Measurements from ENCODE around the gene HES1. TPM values are rescaled to one million over a fixed set of nuclear protein-coding genes. Genes with fewer than 3 reads are reported as not detected.

HES1 gene
- total and polyA plus RNA-seq, 2 experiments from 2014 or later = 42.7 to 60.8 TPM

- Histone ChIP-seq H3K79me2 (replicated peaks; ENCODE audit: insufficient read depth) (no peaks in the 10 kb centered on the region), H3K4me1 (ENCODE audit: insufficient read depth) (peaks cover 14% of the 10 kb centered on the region), H3F3A (replicated peaks; ENCODE audit: low read depth) (no peaks in the 10 kb centered on the region), H3K27me3 (ENCODE audit: insufficient read depth) (peaks cover 5% of the 10 kb centered on the region), H3K36me3 (ENCODE audit: insufficient read depth) (no peaks in the 10 kb centered on the region), H3K4me2 (no peak overlapping the region), H3K4me3 (no peak overlapping the region), H3K27ac (ENCODE audit: low read depth) (no peak overlapping the region), H2AFZ (no peak overlapping the region), H3K9me2 (ENCODE audit: insufficient read depth) (no peaks in the 10 kb centered on the region; the same call in 1 of the 2 replicates), H4K20me1 (replicated peaks; ENCODE audit: insufficient read depth) (no peaks in the 10 kb centered on the region)
- TF ChIP-seq CREB1 (CRISPR knock-in tag; IDR thresholded peaks at IDR 0.05; ENCODE audit: low read depth) = no peak
- TF ChIP-seq ZNF114 (CRISPR knock-in tag; IDR thresholded peaks at IDR 0.05) = no peak
- TF ChIP-seq JUNB (IDR thresholded peaks at IDR 0.05; ENCODE audit: unreplicated experiment) = no peak
- TF ChIP-seq NANOG (IDR thresholded peaks at IDR 0.05; ENCODE audit: borderline replicate concordance) = no peak
- no peak for TF ChIP-seq STAT1 (IDR thresholded peaks at IDR 0.05; ENCODE audit: unreplicated experiment)
- TF ChIP-seq POLR2AphosphoS5 (IDR thresholded peaks at IDR 0.05; ENCODE audit: low read depth) = no peak
- TF ChIP-seq ZNF331 (CRISPR knock-in tag; IDR thresholded peaks at IDR 0.05; ENCODE audit: low read depth) = no peak
- no peak for TF ChIP-seq ZNF462 (CRISPR knock-in tag; IDR thresholded peaks at IDR 0.05)
- no peak for TF ChIP-seq CTCF (conservative IDR thresholded peaks at IDR 0.05; ENCODE audit: low read depth in 2 of 2)
- no peak for TF ChIP-seq EZH2 (IDR thresholded peaks at IDR 0.05; ENCODE audit: low read depth, unreplicated experiment)
- no peak for TF ChIP-seq ETS1 (IDR thresholded peaks at IDR 0.05)
- TF ChIP-seq REST (IDR thresholded peaks at IDR 0.05; ENCODE audit: unreplicated experiment) = no peak
- Mint-ChIP-seq H3K27ac (no peak overlapping the region), H3K4me1 (peaks cover 13% of the 10 kb centered on the region), H3K4me3 (no peak overlapping the region), H3K27me3 (ENCODE audit: insufficient read depth, low read depth, poor library complexity) (peaks cover 12% of the 10 kb centered on the region), H3K36me3 (ENCODE audit: low read depth) (no peaks in the 10 kb centered on the region), H3K9me3 (no peaks in the 10 kb centered on the region)
- no peak for ATAC-seq
- no peak for DNase-seq (ENCODE audit: low spot score)
These were observed 10.5 kb upstream of the HES1 start for GRCh38 chr3:194125442-194125841.
